HG03571 (cell line): Measurements from ENCODE around the gene PRMT5.
"Not testable (repeated sequence)": the region's sequence is repeated elsewhere in the genome, so short reads cannot be mapped to it uniquely, and the experiment has no call there.

Experiments used
- ATAC-seq: cut with Tn5 transposase; IDR thresholded peaks from one replicate; pipeline ENCODE4 v1.9.1; 2021; ENCODE audit not compliant: unreplicated experiment

PRMT5 gene

DNA sequence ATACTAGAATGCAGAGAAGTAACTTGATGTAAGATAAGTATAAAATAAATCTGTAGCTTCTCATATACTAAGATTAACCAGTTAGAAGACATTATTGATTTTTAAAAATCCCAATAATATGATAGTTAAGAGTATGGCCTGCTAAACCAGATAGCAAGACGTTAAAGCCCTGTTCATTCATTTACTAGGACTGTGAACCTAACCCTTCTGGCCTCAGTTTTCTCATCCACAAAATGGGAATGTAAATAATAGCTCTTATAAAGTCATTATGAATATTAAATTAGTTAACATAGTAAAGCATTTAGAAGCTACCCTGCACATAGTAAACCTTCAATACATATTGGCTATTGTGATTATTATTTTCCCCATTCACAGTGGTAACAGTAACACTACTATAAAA lies 6.0 kb upstream of the PRMT5 start:
- no peak for ATAC-seq

DNA sequence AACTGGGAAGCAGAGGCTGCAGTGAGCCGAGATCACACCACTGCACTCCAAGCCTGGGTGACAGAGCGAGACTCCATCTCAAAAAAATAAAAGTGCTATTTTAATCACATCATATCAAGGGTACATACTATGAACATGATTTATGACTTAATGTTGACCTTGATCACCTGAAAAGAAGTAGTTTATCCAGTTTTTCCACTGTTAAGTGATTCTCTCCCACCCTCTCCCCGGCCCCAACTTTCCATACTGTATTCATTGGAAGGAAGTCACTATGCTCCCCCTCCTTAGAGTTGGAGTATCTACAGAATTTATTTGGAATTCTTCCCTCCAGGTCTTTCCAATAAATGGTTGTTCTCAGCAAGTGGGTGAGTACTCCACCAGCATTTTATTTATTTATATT lies 3.0 kb upstream of the PRMT5 start:
- no peak for ATAC-seq

DNA sequence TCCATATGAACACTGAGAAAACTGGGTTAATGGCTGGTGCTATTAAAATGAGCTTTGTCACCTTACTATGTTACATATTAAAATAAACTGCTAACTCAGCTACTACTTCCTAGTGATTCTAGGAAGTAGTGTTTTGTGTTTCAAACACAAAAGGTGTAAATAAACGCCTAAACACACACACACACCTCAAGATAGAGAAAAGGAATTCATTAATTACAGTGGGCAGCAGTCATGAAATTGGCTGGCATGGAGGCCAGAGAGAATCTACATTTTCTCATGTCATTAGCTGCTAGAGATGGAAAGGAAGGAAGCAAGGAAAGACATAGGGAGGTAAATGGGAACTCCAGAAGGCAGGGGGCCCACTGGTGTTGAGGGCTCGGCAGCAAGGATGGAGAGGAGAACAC lies 787 bp upstream of the PRMT5 start:
- ATAC-seq, result no peak

DNA sequence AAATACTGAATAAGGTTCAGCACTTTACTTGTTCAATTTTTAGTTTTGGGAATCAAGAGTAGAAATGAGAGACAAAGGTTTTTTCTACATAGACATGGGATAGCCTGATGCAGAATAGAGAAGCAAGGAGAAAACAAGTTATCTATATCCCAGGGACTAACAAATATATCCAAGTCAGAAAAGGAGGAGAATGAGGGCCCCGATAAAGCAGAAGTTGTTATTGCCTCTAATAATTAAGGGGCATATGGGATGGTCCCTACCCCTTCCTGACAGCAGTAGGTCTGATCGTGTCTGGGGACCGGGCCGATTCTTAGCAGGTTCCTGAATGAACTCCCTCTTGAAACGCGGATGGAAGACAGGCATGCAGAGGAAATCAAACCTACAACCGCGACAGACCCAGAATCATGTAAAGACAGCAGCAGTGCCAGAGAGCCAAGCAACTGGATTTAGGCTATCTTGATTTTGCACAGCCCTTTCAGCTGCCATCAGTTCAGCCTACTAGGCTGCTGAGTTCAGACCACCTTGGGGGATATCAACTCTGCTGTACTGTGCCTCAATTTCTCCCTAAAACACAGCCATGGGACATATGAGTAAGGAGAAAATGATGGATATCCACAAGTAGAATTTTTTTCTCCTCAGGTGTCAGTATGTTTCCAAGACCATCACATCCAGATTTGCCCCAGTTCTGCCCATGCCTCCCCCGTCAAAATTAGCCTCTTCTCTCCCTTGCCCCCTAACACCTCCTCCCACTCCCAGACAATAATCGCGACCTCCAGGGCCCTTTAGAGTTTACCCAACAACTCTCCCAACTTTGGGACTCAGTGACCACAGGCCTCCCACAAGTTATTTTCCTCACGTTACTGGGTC lies 706 bp downstream of the PRMT5 start:
- no peak for ATAC-seq

DNA sequence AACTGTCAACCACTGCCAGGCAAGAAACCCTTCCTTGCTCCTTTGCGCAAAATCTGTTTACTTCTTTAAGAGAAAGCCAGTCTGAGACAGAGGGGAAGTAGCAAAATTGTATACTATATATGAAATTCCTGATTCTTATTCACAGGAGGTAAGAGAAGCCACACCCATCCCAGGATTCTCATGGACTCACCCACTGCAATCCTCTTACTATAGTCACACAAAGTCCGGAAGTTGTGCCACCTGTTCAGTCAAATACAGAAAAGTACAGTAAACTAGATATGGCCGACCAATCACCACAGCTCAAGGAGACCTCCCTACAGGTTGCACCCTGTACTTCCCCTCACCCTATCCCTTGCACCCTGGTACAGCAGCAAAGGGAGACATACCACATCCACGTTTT lies 2.9 kb downstream of the PRMT5 start:
- ATAC-seq, result no peak

DNA sequence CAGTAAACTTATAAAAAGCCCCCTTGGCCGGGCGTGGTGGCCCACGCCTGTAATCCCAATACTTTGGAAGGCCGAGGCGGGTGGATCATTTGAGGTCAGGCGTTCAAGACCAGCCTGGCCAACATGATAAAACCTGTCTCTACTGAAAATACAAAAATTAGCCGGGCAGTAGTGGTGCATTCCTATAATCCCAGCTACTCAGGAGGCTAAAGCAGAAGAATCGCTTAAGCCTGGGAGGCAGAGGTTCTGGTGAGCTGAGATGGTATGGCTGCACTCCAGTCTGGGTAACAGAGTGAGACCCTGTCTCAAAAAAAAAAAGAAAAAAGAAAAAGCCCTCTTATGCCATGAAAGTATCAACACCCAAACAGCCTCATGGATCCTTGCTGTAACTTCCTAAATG lies 3.7 kb downstream of the PRMT5 start:
- no peak for ATAC-seq

DNA sequence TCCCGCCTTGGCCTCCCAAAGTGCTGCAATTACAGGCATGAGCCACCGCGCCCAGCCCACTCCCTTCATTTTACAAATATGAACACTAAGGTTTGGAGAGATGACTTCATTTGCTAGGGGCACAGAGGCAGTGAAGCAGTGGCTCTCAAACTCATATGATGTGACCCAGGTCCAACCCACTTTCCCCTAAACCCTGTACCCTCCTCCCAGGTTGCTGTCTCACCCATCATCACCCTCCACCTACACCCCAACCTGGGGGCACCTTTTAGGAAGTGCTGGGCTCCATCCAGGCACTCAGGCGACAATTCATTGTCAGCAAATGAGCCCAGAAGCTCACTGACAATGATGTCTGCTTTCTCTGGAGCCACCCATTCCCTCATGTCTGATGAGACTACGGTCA lies 5.4 kb downstream of the PRMT5 start:
- ATAC-seq, result no peak

DNA sequence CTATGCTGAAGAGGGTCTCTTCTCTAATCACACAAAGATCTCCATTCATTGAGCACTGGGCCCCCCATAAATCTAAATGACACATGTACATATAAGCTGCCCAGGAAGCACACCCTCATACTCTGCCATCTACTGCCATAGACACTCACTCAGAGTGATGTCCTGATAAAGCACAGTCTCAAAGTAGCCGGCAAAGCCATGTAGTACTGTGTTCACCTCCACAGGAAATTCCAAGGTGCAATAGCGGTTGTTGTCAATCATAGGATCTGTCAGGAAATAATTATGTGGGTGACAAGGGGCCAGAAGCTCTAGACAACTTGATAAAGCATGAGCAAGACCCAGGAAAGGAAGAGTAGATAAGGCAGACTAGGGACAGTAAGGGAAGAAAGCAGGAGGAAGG lies 6.9 kb downstream of the PRMT5 start:
- no peak for ATAC-seq

DNA sequence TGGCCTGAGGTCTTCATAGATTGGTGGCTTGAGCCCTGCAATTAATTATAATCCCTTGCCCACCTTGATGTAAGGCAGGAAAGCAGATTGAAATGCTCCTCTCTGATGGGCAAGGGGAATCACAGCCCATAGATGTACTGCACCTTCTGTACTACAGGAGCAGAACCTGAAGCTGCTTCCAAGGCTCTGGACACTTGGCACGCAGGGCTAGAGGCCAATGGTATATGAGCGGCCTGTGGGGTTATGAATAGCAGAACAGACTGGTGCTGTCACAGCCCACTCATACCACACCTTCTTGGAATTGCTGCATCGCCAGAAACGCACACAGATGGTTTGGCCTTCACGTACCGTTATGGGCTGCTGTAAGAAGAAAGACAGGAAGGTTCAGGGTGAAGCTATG lies 8.5 kb downstream of the PRMT5 start:
- ATAC-seq, result no peak

DNA sequence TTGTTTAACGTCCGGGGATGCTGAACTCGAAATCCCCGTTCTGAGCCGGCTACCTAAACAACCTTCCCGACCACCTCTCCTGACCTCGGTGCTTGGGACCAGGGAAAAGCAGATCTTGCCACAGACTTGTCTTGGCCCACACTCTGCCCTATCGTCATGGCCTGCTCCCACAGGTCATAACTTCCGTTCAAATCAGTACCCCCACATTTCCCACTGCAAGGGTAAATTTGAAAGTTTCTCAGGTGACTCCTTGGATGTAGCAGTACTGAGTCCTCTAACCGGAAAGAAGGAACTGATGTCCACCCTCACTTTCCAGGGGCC lies 9.6 kb downstream of the PRMT5 start:
- peak; percentile 6 for ATAC-seq

DNA sequence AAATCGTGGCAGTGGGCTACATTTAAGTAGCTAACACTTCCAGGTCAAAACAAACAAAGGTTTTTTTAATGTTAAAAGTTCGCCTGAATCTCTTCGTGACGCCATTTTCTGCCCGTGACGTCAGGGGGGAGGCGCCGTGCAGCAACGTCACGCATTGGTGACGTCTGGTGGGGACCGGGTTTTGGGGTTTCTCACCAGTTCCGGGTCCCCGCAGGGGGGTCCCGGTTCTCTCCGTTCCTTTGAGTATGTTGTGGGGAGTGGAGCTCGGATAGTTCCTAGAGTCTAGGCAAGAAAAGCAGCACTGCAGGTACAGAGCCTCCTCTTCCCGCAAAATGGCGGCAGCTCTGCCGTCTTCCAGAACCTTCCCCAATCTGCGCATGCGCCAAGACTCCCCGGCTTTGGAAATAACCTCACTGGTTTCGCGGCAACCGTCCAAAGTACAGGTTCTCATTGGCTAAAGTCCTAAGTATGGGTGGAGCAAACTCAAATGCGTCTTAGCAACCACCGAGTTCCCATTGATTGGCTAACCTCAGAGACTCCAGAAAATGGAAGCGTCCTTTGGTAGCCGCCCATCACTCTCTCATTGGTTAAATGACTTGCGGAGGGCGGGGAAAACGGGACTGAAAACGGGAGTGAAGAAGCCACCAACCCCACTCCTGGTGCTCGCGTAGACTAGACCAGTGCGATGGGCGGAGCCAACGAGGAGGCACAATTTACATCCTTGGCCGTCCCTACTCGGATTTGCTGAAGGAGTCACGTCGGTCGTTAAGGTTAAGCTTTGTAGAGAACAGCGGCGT lies 10.2 kb downstream of the PRMT5 start, which contains the start of gene RBM23:
Gene RBM23 (minus strand): TSS at position 346 of the 797 bp plus-strand sequence.
- peak; percentile 79 for ATAC-seq

DNA sequence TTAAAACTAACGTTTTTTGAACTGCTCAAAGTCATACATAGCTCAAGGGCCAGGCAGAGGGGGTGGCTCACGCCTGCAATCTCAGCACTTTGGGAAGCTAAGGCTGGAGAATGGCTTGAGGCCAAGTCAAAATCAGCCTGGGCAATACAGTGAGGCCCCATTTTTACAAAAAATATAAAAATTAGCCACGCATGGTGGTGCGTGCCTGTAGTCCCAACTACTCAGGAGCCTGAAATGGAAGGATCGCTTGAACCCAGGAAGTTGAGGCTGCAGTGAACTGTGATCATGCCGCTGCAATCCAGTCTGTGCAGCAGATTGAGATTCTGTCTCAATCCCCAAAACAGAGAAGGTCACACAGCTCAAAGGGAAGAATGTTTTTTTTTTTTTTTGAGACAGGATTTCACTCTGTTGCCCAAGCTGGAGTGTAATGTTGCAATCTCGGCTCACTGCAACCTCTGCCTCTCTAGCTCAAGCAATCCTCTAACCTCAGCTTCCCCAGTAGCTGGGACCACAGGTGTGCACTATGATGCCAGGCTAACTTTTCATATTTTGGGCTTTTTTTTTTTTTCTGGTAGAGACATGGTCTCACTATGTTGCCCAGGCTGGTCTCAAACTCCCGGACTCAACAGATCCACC lies 13.2 kb downstream of the PRMT5 start:
- no peak for ATAC-seq

DNA sequence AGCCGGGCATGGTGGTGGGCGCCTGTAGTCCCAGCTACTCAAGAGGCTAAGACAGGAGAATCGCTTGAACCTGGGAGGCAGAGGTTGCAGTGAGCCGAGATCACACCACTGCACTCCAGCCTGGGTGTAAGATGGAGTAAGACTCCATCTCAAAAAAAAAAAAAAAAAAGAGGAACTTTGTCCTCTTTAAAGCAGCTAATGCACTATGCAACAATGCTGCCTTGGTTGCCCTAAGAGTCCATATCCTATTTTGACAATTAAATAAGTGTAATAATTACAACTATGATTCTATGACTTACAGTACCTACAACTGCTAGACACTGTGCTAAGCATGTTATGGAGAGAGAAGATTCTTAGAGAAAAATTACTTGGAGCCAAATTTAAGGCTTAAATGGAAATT lies 14.3 kb downstream of the PRMT5 start:
- not testable (repeated sequence) for ATAC-seq

DNA sequence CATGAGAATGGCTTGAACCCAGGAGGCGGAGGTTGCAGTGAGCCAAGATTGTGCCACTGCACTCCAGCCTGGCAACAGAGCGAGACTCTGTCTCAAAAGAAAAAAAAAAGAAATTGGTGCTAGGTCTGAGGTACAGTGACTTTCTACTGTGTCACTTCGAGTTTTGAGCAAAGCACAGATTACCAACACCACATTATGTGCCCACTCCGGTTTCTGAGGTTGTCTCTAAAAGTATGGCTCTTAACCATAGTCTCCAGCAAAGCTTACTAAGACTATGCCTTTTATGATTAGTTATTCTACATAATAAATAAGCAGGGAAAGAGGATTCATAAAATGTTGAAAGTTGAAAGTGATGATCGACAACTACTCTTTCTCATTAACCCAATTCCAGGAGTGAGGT lies 18.3 kb downstream of the PRMT5 start:
- no peak for ATAC-seq

DNA sequence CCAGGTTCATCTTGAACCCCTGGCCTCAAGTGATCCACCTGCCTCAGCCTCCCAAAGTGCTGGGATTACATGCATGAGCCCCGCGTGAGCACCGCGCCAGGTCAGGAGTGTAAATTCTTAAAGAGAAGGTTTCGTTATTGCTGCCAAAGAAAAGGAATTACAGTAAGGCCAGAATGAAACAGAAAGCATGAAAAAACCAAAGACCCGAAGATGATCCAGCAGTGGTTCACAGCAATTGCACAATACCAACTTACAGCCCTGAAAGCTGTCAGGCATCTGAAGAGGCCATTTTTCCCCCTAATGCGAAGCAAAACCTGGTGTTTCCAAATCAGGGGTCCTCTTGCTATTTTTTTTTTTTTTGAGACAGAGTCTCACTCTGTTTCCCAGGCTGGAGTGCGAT lies 20.6 kb downstream of the PRMT5 start:
- no peak for ATAC-seq

DNA sequence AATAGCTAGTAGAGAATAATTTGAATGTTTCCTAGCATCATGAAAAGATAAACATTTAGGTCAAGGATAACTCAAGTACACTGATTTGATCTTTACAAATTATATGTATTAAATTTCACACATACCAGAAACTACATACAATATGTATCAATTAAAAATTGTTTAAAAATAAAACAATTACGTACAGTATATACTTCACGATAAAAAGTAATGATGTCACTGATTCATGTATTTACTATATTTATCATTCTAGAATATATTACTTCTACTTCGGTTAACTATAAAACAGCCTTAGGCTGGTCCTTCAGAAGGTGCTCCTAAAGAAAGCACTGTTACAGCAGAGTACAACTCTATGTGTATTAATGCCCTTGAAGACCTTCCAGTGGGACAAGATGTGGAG lies 21.7 kb downstream of the PRMT5 start:
- ATAC-seq, result no peak

DNA sequence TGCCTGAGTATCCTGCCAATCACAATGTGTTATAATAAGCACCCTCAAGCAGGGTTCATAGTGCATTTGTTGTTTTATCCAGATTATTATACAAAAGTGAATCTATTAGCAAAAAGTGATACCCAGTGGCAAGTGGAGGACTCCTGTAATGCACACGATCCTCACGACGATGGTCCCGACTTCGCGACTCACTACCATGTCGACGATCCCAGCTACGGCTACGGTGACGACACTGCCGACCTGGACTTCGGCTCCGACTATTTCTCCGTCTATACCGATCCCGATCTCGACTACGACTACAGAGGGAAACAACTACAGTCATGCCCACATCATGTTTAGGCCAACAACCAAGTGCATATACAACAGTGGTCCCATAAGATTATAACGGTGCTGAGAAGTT lies 23.1 kb downstream of the PRMT5 start:
- no peak for ATAC-seq

DNA sequence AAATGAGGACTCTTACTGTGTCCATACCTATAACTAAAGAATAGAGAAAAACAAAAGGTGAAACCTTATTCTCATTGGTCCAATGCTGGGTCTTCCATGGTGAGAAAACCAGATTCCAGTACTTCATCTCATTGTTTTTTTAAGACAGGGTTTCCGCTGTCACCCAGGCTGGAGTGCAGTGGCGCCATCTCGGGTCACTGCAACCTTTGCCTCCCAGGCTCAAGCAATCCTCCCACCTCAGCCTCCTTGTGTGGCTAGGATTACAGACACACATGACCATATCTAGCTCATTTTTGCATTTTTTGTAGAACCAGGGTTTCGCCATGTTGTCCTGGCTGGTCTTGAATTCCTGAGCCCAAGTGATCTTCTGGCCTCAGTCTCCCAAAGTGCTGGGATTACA lies 23.5 kb downstream of the PRMT5 start:
- no peak for ATAC-seq

DNA sequence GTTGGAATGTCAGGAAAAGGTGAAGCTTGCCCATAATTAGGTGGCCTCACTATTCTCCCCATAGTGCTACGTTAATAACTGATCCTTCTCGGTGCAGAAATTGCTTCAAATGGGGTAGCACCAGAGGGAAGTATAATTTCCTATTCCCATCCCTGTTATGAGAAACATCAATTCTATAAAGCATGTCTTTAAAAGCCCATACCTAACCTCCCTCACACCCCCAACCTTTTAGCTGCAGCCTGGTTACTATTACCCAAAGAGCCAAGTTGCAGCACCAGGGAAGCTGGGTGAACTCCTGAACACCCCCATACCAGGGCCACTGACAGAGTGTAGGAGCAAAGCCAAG lies 25.5 kb downstream of the PRMT5 start:
- no peak for ATAC-seq

DNA sequence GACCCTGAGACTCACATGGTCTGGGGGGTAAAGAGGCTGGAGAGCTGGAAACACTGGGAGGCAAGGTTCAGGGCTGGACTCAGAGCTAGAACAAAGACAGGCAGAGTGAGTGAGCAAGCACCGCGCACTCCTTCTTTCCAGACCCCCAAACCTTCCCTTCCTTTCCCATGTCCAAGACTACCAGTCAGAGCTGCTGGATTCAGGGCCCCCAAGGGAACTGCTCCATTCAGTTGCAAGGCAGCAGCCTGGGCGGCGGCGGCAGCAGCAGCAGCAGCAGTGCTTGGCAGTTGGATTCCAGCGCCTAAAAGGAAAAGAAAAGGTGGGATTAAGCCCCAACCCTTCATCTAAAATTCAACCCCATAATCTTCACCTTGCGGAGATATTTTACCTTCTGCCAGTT lies 27.4 kb downstream of the PRMT5 start:
- ATAC-seq, result no peak

DNA sequence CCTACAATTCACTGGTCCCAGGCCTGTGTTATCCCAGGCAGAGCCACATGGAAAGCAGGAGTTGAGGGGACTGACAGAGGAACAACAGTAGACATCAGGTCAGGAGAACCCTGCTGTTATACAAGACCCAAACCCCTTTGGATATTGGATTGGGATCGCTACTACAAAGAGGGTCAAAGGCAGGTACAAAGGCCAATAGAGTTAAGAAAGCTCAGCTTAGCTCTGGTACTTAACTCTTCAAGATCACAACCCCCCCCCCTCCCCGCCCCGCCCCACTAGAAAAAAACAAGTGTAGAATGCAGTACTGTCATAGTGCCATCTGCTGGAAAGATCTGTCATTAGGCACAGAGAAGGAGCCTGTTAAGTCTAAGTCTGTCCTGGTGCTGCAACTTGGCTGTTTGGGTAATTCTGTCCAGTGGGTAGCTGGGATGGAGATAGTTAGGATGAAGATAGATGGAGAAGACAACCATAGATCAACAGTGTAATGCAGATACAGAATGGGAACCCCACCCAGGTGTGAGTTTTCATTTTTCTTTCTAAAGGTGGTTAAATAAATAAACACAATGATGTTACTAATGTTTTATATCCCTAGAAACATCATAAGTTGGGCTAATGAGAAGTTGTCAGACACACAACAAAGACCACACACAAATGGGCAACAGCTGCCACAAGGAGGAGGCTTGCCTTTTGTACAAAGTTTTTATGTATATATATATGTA lies 28.9 kb downstream of the PRMT5 start:
- ATAC-seq, result no peak
